Activated B cell treated with CpG ODN at 0.5 μM for 24 hours (primary cell): ENCODE results near the gene AOPEP. TPM values are rescaled to one million over a fixed set of nuclear protein-coding genes. Genes with fewer than 3 reads are reported as not detected.

Source experiments
- ATAC-seq: fragments of 200-7000 bp; cut with Tn5 transposase; one replicate; pipeline ENCODE4 v1.10.0; 2021; ENCODE audit warnings: low read depth, mild to moderate bottlenecking, moderate library complexity
- CTCF ChIA-PET: fragments of 350-600 bp; sonication (Branson Sonifier 250); formaldehyde crosslinking; loops from one replicate; lab custom pipeline; 2021; ENCODE audit warnings: antibody characterized with exemption; lab: Charles Lee
- POLR2A ChIA-PET: fragments of 350-600 bp; sonication (Branson Sonifier 250); formaldehyde crosslinking; loops from one replicate; lab custom pipeline; 2021; ENCODE audit warnings: antibody characterized with exemption; lab: Charles Lee
- DNase-seq: peaks from one replicate; pipeline ENCODE4 v3.0.0; 2022
- H3K27ac Mint-ChIP-seq: one replicate; pipeline ENCODE4 v1.8.0; 2020; ENCODE audit warnings: mixed read lengths
- H3K27me3 Mint-ChIP-seq: one replicate; pipeline ENCODE4 v1.8.0; 2021; ENCODE audit warnings: mixed read lengths
- H3K36me3 Mint-ChIP-seq: one replicate; pipeline ENCODE4 v1.8.0; 2021; ENCODE audit warnings: low read depth, mixed read lengths
- H3K4me1 Mint-ChIP-seq: one replicate; pipeline ENCODE4 v1.8.0; 2021; ENCODE audit warnings: mixed read lengths
- H3K4me3 Mint-ChIP-seq: one replicate; pipeline ENCODE4 v1.8.0; 2020; ENCODE audit warnings: mild to moderate bottlenecking, mixed read lengths
- H3K9me3 Mint-ChIP-seq: one replicate; pipeline ENCODE4 v1.8.0; 2020; ENCODE audit warnings: mixed read lengths
- CTCF ChIP-seq: fragments of 200-600 bp; IDR thresholded peaks from one replicate; pipeline ENCODE4 v1.8.0; 2022; ENCODE audit warnings: antibody characterized with exemption, mild to moderate bottlenecking
- intact Hi-C: fragments of 100-400 bp; cut with micrococcal nuclease; formaldehyde crosslinking; loops from one replicate; pipeline ENCODE4 v1.15.1; 2024
- total RNA-seq: library from RNA; stranded (reverse); gene quantifications from 2 replicates; pipeline ENCODE4 v1.2.3, GENCODE V29; 2022

The AOPEP gene
- total RNA-seq, 1 donor from 2014 or later: 20.4 TPM

DNA sequence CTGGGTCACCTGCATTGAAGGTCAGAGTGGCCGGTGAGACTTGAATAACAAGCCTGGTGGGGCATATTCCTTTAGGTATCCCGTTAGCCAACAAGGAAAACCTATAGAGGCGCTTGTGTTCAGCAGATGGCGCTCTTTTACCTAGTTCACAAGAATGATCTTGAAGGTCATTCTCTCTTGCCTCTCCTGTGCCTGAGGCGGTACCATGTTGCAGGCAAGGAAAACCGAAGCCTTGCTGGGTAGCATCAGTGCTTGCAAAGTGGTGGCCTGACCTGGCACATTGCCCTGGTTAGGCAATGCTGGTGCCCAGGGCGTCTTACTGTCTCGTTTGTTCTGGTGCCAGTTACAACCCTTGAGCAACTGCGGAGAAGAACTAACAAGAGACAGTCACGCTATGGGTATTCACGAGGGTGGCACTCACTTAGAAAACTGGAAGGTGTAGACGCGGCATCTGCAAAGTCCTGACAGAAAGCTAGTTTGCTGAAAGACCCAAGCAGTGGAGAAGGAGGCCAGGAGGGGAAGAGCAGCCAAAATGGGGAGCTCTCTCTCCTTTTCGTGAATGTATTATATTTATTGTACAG lies 56.7 kb downstream of the AOPEP start:
- no peak for TF ChIP-seq CTCF
- DNase-seq (no peak), ATAC-seq (no peak)
- CTCF ChIA-PET: interaction anchor here (0.7 to 3.1 kb wide), 6 partner anchors 14 to 385 kb away, joined by 3 to 13 read pairs (median 4); no protein-coding TSS in a partner anchor
- POLR2A ChIA-PET: no interaction called here
- H3K4me3 Mint-ChIP-seq: no peak overlapping the region
- H3K4me1 Mint-ChIP-seq: peaks cover 7% of the 10 kb centered on the region
- intact Hi-C loops: loop anchor here (1.0 to 10.0 kb wide), 4 partner anchors 135 to 1432 kb away; no protein-coding TSS in a partner anchor
- H3K27me3 Mint-ChIP-seq: no peaks in the 10 kb centered on the region
- H3K36me3 Mint-ChIP-seq: peaks cover 2% of the 10 kb centered on the region
- H3K27ac Mint-ChIP-seq: no peak overlapping the region
- H3K9me3 Mint-ChIP-seq: no peaks in the 10 kb centered on the region

DNA sequence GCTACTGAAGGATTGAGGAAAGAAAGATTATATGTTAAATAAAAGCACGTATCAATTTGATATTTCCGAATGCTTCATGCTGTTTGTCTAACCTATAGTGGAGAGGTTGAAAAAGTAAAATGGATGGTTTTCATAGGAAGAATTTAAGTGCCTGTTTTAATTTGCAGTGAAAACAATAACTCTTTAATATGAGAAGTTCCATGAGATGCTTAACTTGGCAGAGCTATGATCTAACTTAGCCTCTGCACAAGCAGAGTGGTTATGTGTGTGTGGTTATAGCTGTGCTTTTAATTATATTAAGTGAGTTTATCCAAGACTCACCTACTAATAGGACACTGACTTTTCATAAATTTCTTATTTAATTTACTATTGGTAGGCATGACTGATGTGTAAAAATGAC lies 57.4 kb downstream of the AOPEP start:
- DNase-seq (no peak), ATAC-seq (no peak)
- Mint-ChIP-seq H3K36me3 (peaks cover 2% of the 10 kb centered on the region), H3K4me3 (no peak overlapping the region), H3K27ac (no peak overlapping the region), H3K27me3 (no peaks in the 10 kb centered on the region), H3K9me3 (no peaks in the 10 kb centered on the region), H3K4me1 (peaks cover 7% of the 10 kb centered on the region)
- ChIA-PET POLR2A (no interaction called here), CTCF (interaction anchor here (0.7 to 3.1 kb wide), 6 partner anchors 13 to 347 kb away, joined by 3 to 13 read pairs (median 4); no protein-coding TSS in a partner anchor)
- intact Hi-C loops: loop anchor here (1.0 to 10.0 kb wide), 4 partner anchors 134 to 1431 kb away; no protein-coding TSS in a partner anchor
- no peak for TF ChIP-seq CTCF

DNA sequence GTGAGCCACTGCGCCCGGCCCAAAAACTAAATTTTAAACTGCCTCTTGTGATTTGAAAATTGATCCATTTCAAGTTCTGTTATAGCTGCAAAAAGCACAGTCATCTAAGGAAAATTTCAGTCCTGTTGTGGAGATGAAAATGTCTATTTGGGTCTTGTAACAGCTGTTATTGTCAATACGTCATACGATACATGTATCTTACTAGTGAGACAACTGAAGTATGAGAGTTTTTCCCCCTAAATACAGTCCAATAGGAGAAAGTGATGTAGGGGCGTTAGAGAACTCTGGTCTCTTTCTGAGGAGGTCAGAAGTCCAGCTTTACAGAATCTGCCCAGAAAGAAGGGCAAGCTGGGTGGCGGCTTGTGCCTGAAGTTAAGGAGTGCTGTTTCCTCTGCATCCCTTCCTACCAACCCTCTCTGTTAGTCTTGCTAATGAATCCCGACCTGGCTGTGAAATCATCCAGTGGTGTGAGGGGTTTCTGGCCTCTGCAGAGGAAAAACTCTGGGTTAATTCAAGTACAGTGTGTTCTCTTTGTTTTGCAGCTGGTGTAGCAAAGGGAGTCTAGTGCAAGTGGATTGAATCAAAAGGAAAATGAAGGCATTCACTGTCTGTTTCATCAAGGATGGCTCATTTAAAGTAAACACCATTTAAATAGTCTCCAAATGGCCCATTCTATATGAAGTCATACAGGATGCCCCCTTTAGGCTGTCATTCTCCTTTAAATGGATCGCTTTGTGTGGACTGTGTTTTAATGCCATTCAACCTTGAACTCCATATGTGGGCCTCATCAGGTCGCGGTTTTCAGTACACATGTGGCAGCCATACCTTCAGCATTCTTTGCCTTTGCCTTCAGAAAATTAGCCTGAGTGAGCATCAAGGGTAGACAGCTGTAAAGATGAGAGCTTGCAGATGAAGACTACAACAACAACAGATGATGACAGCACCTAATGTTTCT lies 59.0 kb downstream of the AOPEP start:
- ChIA-PET CTCF (no interaction called here), POLR2A (interaction anchor here (0.5 kb wide), 1 partner anchor 1993 kb away, joined by 11 read pairs; no protein-coding TSS in a partner anchor)
- peaks cover 4% of the 10 kb centered on the region for H3K4me1 Mint-ChIP-seq
- no peak for TF ChIP-seq CTCF
- intact Hi-C loops: loop anchor here (10.0 kb wide), 1 partner anchor 1429 kb away; no protein-coding TSS in a partner anchor
- H3K27me3 Mint-ChIP-seq: no peaks in the 10 kb centered on the region
- no peak overlapping the region for H3K4me3 Mint-ChIP-seq
- ATAC-seq (no peak), DNase-seq (no peak)
- H3K9me3 Mint-ChIP-seq: no peaks in the 10 kb centered on the region
- H3K36me3 Mint-ChIP-seq: peaks cover 4% of the 10 kb centered on the region
- H3K27ac Mint-ChIP-seq: no peak overlapping the region

- intact Hi-C loops: loop anchor here (10.0 kb wide), 1 partner anchor 1428 kb away; no protein-coding TSS in a partner anchor
Observed at GRCh38 chr9:94786586-94786985, 60.1 kb downstream of the AOPEP start.

More at GRCh38 chr9:94786586-94786985, 60.1 kb downstream of the AOPEP start:
- no peaks in the 10 kb centered on the region for H3K9me3 Mint-ChIP-seq
- no peak overlapping the region for H3K4me3 Mint-ChIP-seq
- ATAC-seq (no peak), DNase-seq (no peak)
- H3K27ac Mint-ChIP-seq: no peak overlapping the region
- POLR2A ChIA-PET: no interaction called here
- H3K4me1 Mint-ChIP-seq: no peaks in the 10 kb centered on the region
- CTCF ChIA-PET: no interaction called here
- peaks cover 10% of the 10 kb centered on the region for H3K36me3 Mint-ChIP-seq
- TF ChIP-seq CTCF: no peak
- no peaks in the 10 kb centered on the region for H3K27me3 Mint-ChIP-seq
